Gastrocnemius medialis (tissue), 4 donors: Measurements from ENCODE around the gene MAN1C1. TPM values are rescaled to one million over a fixed set of nuclear protein-coding genes. Genes with fewer than 3 reads are reported as not detected.
"Not testable (repeated sequence)": the region's sequence is repeated elsewhere in the genome, so short reads cannot be mapped to it uniquely, and the experiment has no call there.

Experiments
- ATAC-seq, 2 donors: fragments of 150-250 bp; one replicate each; pipeline ENCODE4 v1.9.1; 2016
- DNase-seq, 2 donors: peaks; one replicate each; pipeline ENCODE4 v3.0.0-alpha.2; 2019
- H3K27ac ChIP-seq, 4 donors: fragments of 200-600 bp; sonication (generic); 1 replicate in 1 of 4; 2 replicates in 3 of 4; pipeline ENCODE4 v1.5.1; 2016 to 2018; ENCODE audit warnings: mild to moderate bottlenecking in 2 of 4, moderate library complexity in 1 of 4
- H3K27me3 ChIP-seq, 3 donors: fragments of 200-600 bp; sonication (generic) in 2 of 3; 1 replicate in 1 of 3; 2 replicates in 2 of 3; pipeline versions ENCODE4 v1.5.1 to v1.6.0; 2016 to 2019; ENCODE audit warnings: mild to moderate bottlenecking in 1 of 3, moderate library complexity in 1 of 3
- H3K36me3 ChIP-seq, 2 donors: fragments of 200-600 bp; sonication (generic) in 1 of 2; one replicate each; pipeline ENCODE4 v1.5.1; 2017 to 2018
- H3K4me1 ChIP-seq, 2 donors: fragments of 200-600 bp; sonication (generic) in 1 of 2; one replicate each; pipeline ENCODE4 v1.5.1; 2016 to 2017; ENCODE audit warnings: mild to moderate bottlenecking in 2 of 2
- H3K4me3 ChIP-seq, 4 donors: fragments of 200-600 bp; sonication (generic) in 3 of 4; 1 replicate in 1 of 4; 2 replicates in 3 of 4; pipeline ENCODE4 v1.5.1; 2016 to 2019; ENCODE audit warnings: mild to moderate bottlenecking in 2 of 4
- H3K9me3 ChIP-seq, 3 donors: fragments of 200-600 bp; sonication (generic) in 2 of 3; 1 replicate in 1 of 3; 2 replicates in 2 of 3; pipeline ENCODE4 v1.5.1; 2016 to 2019
- CTCF ChIP-seq, 5 experiments: fragments of 450-650 bp in 3 of 5; fragments of 200-600 bp in 2 of 5; sonication (generic) in 2 of 5; IDR thresholded peaks in 4 of 5; conservative IDR thresholded peaks in 1 of 5; 1 replicate in 4 of 5; 2 replicates in 1 of 5; pipeline ENCODE4 v1.5.1; 2016 to 2019; ENCODE audit warnings: antibody characterized with exemption in 5 of 5, mild to moderate bottlenecking in 3 of 5, moderate library complexity in 3 of 5
- POLR2A ChIP-seq, 2 donors: fragments of 450-650 bp; IDR thresholded peaks; one replicate each; pipeline ENCODE4 v1.6.1; 2017; ENCODE audit warnings: antibody characterized with exemption in 2 of 2, mild to moderate bottlenecking in 2 of 2, moderate library complexity in 2 of 2
- in situ Hi-C, 4 donors: fragments of 200-750 bp; cut with MboI; loops; one replicate each; pipeline versions ENCODE4 v1.15.0 to v1.8.0; 2017; ENCODE audit warnings: low sequenced_read_pairs in 4 of 4
- intact Hi-C: fragments of 100-400 bp; cut with DNase I; formaldehyde crosslinking; loops from one replicate; pipeline ENCODE4 v1.15.1; 2023; ENCODE audit warnings: low total_unique reads
- total RNA-seq, 4 donors: library from RNA; depleted of rRNA; stranded (reverse); fragments of >200 nt; gene quantifications; one replicate each; pipeline versions ENCODE4 v1.1.0 to v1.2.3, GENCODE V29; 2016

Gene MAN1C1
- total RNA-seq, 4 donors from 2014 or later, result 2.0 to 4.4 (median 2.5) TPM

DNA sequence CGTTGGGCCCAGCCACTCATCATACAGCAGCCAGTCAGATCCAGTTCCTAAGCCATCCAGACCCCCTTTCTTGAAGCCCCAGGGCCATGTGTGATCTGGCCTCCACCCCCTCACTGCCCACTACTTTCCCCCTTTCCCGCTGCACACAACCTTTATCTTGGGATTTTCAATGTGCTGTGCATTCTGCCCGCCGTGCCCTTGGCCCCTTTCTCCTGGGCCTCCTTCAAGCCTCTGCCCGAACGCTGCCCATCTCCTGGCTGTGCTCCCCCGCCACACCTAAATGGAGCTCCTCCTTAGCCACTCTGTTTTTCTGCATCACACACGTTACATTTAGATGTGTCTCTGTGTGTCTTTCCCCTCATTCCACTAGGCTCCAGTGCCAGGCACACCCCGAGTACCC, 116.7 kb downstream of the MAN1C1 start:
- DNase-seq (no peak), ATAC-seq (no peak)
- no peak overlapping the region for H3K27ac ChIP-seq
- no peak overlapping the region for H3K4me3 ChIP-seq
- H3K9me3 ChIP-seq, result no peaks in the 10 kb centered on the region
- H3K27me3 ChIP-seq, result no peaks in the 10 kb centered on the region
- no peaks in the 10 kb centered on the region for H3K36me3 ChIP-seq
- in situ Hi-C loops (loop anchor here in 1 of 4 donors (25.0 kb wide), 1 partner anchor 121 kb away; the partner anchor contains the start of gene MAN1C1), intact Hi-C loops (no loop called here)
- TF ChIP-seq POLR2A (IDR thresholded peaks at IDR 0.05), result no peak
- no peak for TF ChIP-seq CTCF (IDR thresholded peaks at IDR 0.05 in 4 of 5, conservative IDR thresholded peaks at IDR 0.05 in 1 of 5)
- H3K4me1 ChIP-seq, result peaks cover 10 to 20% of the 10 kb centered on the region in 2 donors

- H3K9me3 ChIP-seq, ATAC-seq, H3K4me3 ChIP-seq, H3K27me3 ChIP-seq, H3K27ac ChIP-seq, H3K36me3 ChIP-seq, intact Hi-C loops, DNase-seq: not testable (repeated sequence)
- H3K4me1 ChIP-seq, result peaks cover 5 to 18% of the 10 kb centered on the region in 2 donors
- in situ Hi-C loops, result loop anchor here in 1 of 4 donors (25.0 kb wide), 1 partner anchor 123 kb away; the partner anchor contains the start of gene MAN1C1
Measured at GRCh38 chr1:25734991-25735390, 118.4 kb downstream of the MAN1C1 start.

DNA sequence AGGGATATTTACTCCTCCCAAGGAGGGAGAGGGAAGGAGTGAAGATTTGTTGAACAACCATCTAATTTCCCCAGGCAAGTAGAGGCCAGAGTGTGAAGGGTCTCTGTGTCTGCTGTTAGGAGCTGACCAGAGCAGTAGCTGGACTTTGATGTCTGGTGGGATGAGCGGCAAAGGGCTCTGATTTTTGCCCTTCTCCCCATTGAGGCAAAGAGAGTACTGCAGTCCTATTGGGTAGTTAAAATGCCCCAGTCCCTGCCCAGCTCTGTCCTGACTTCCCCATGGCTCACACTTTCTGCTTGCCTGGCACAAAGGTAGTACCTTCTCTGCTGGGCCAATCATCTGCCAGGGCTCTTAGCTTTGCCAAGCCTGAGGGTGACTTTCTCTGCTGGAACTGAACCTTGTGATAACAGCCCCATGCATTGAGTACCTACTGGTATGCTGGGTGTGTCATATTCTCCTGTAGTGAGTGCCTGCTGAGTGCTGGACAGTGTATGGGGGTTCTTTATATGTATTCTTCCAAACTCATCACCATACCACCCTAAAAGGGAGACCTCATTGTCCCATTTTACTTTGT, 119.5 kb downstream of the MAN1C1 start:
- no peaks in the 10 kb centered on the region for H3K36me3 ChIP-seq
- ATAC-seq, result peak in 1 of 2 donors; percentile 31
- intact Hi-C loops (no loop called here), in situ Hi-C loops (loop anchor here in 1 of 4 donors (25.0 kb wide), 1 partner anchor 124 kb away; the partner anchor contains the start of gene MAN1C1)
- no peaks in the 10 kb centered on the region for H3K9me3 ChIP-seq
- no peak overlapping the region for H3K4me3 ChIP-seq
- no peaks in the 10 kb centered on the region for H3K27me3 ChIP-seq
- no peak for DNase-seq
- TF ChIP-seq CTCF (IDR thresholded peaks at IDR 0.05 in 4 of 5, conservative IDR thresholded peaks at IDR 0.05 in 1 of 5), result no peak
- no peak for TF ChIP-seq POLR2A (IDR thresholded peaks at IDR 0.05)
- no peak overlapping the region for H3K27ac ChIP-seq
- peaks cover 0 to 15% of the 10 kb centered on the region in 2 donors for H3K4me1 ChIP-seq

DNA sequence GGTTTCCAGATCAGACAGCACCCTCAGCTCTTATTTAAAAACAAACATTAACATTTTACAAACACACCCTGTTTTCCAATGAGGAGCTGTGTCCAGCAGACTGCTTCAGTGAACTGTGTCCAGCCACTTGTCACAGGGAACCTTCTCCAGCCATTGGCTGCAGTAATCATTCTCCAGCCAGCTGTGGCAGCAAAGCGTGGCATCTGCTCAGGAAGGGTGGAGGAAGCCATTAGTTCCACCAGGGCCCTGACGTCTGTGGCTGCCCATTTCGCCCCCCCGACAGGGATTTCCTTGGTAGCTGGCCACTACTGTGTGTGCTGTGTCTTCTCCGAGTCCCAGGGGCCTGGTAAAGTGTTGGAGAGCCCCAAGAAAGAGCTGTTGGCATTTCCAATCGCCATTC, 120.5 kb downstream of the MAN1C1 start:
- DNase-seq (peak in 1 of 2 donors; percentile 32), ATAC-seq (peak; percentile 35 to 43)
- in situ Hi-C loops (loop anchor here in 1 of 4 donors (25.0 kb wide), 1 partner anchor 125 kb away; the partner anchor contains the start of gene MAN1C1), intact Hi-C loops (no loop called here)
- TF ChIP-seq CTCF (IDR thresholded peaks at IDR 0.05 in 4 of 5, conservative IDR thresholded peaks at IDR 0.05 in 1 of 5), result no peak
- no peaks in the 10 kb centered on the region for H3K27me3 ChIP-seq
- no peaks in the 10 kb centered on the region for H3K9me3 ChIP-seq
- no peaks in the 10 kb centered on the region for H3K36me3 ChIP-seq
- no peak overlapping the region for H3K27ac ChIP-seq
- H3K4me1 ChIP-seq, result peaks cover 0 to 15% of the 10 kb centered on the region in 2 donors
- H3K4me3 ChIP-seq, result no peak overlapping the region

- Histone ChIP-seq H3K27ac (no peak overlapping the region), H3K36me3 (no peaks in the 10 kb centered on the region), H3K4me1 (peaks cover 11 to 28% of the 10 kb centered on the region in 2 donors), H3K27me3 (no peaks in the 10 kb centered on the region), H3K9me3 (no peaks in the 10 kb centered on the region), H3K4me3 (no peak overlapping the region)
- in situ Hi-C loops, result loop anchor here in 1 of 4 donors (25.0 kb wide), 1 partner anchor 126 kb away; the partner anchor contains the start of gene MAN1C1
- ATAC-seq (no peak), DNase-seq (no peak)
- TF ChIP-seq POLR2A (IDR thresholded peaks at IDR 0.05), result no peak
- TF ChIP-seq CTCF (IDR thresholded peaks at IDR 0.05 in 4 of 5, conservative IDR thresholded peaks at IDR 0.05 in 1 of 5), result no peak
- intact Hi-C loops, result no loop called here
Measured at GRCh38 chr1:25738499-25738898, 121.9 kb downstream of the MAN1C1 start.
